Renal cortex interstitium (tissue), 11 donors: ENCODE results near the gene RBM33. TPM values are rescaled to one million over a fixed set of nuclear protein-coding genes. Genes with fewer than 3 reads are reported as not detected.

Experiments used
- DNase-seq, 11 donors: peaks; one replicate each; pipeline ENCODE4 v3.0.0-alpha.2; 2013; ENCODE audit warnings: low read depth in 9 of 11, low spot score in 4 of 11; ENCODE audit errors: extremely low read depth in 1 of 11
- polyA plus RNA-seq, 3 donors: library from polyadenylated mRNA; unstranded; fragments of 120-200 nt; gene quantifications; one replicate each; pipeline ENCODE4 v1.2.1, GENCODE V29; 2013; ENCODE audit not compliant: insufficient read length in 3 of 3

The RBM33 gene
- polyA plus RNA-seq, 3 donors, result 31.6 to 45.8 (median 37.7) TPM

DNA sequence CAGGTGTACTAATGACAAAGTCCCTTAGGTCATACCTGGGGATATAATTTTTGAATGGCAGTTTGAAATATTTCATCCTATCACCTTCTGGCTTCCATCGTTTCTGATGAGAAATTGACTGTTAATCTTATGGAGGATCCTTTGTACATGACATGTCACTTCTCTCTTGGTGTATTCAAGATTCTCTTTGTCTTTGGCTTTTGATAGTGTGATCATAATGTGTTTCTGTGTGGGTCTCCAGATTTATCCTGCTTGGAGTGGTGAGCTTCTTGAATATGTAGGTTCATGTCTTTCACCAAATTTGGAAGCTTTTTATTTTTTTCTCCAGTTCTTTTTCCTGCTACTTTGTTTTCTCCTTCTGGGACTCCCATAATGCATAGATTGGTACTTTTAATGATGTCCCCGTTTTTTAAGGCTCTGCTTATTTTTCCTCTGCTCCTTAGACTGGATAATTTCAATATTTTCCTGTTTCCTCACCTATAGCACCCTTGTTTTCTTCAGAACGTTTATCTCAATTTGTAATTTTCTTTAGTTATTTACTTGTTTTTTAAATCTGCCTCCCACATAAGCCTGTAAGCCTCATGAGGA is 4.4 kb downstream of the RBM33 start:
- peak in 1 of 11 donors; percentile 1 for DNase-seq

- no peak for DNase-seq
Observed at GRCh38 chr7:155649588-155649987, 5.1 kb downstream of the RBM33 start.

GRCh38 chr7:155652156-155653114 is 8.0 kb downstream of the RBM33 start:
- DNase-seq, result no peak

- DNase-seq, result no peak
Observed at GRCh38 chr7:155653803-155654202, 9.3 kb downstream of the RBM33 start.

- no peak for DNase-seq
Observed at GRCh38 chr7:155656891-155657290, 12.4 kb downstream of the RBM33 start.

DNA sequence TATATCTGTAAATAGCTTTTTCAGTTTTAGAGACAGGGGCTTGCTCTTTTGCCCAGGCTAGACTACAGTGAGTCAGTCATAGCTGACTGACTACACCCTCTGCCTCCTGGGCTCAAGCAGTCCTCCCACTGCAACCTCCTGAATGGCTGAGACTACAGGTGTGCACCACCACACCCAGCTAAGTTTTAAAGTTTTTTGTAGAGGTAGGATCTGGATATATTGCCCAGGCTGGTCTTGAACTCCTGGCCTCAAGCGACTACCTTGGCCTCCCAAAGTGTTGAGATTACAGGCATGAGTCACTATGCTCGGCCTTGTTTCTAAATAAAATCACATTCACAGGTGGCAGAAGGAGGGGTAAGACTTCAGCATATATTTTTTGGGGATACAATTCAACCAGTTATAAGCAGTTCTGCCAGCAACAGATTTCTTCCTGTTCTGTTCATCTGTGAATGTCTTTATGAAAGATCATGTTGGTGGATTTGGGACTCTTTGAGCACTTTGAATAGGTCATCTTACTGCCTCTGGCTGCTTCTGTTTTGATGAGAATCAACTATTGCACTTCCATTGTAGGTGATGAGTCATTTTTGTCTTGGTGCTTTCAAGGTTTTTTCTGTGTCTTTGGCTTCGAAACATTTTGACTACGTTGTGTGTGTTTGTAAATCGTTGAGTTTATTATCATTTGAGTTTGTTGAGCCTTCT is 15.7 kb downstream of the RBM33 start:
- DNase-seq, result no peak

GRCh38 chr7:155660758-155661093 is 16.3 kb downstream of the RBM33 start:
- no peak for DNase-seq

- no peak for DNase-seq
Observed at GRCh38 chr7:155662343-155663043, 18.0 kb downstream of the RBM33 start.

DNA sequence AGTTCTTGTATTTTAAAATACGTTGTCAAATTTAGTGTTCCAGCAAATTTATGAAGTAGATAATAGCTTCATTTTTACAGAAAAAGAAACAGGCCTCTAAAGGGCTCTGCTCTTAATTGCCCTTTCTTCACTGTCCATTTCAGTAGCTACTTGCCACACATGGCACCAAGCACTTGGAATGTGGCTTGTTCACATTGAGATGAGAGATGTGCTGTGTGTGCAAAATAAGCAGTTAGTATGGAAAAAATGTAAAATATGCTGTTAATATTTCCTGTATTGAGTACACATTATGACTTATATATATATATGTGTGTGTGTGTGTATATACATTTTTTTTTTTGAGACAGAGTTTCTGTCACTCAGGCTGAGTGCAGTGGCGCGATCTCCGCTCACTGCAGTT is 19.5 kb downstream of the RBM33 start:
- DNase-seq, result no peak

DNA sequence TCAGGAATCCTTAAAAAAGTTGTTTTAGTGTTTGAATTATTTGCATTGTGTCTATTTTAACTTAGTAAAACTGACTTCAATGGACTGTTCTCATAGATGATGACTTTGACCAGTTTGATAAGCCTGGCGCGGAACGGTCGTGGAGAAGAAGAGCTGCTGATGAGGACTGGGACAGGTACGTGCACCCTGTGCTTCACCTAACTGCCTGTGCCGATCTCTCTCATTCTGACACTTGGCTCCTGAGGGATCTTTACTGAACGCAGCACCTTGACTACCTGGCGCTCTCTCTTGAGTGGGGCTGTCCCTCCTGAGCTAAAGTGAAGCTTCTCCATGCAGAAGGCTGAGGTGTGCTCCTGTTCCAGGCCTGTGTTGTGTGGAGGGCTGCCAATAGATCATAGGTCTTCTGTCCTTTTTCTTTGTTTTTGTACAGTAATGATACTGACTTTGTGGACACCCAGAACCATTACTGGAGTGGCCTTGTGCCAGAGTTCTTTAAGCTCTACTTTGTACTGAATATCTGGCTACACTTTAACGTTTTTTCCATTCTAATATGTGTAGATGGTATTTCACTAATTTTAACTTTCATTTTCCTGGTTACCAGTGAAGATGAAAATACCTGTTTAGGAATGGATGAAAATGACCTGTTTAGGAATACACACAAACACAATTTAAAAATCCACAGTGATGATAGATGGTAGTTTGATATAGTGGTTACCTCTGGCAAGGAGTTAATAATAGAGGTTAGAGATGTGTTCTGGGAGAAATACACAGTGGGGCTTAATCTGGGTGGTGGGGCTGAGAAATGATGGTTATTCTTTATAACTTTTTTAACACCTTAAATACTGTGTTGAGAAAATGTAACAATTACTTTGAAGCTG is 20.9 kb downstream of the RBM33 start:
- DNase-seq, result no peak

DNA sequence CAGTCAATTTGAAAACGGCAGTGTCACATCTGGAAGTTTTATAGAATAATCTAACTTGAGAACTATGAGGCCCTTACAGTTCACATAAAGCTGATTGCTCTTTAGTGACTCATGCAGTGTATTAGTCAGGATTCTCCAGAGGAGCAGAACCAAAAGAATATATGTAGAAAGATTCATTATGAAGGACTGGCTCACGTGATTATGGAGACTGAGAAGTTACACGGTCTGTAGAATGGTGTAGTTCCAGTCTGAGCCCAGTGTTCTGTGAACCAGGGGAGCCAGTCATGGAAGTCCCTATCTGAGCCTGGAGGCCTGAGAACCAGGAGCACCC is 21.5 kb downstream of the RBM33 start:
- DNase-seq, result no peak

GRCh38 chr7:155667241-155667829 is 22.9 kb downstream of the RBM33 start:
- no peak for DNase-seq

DNA sequence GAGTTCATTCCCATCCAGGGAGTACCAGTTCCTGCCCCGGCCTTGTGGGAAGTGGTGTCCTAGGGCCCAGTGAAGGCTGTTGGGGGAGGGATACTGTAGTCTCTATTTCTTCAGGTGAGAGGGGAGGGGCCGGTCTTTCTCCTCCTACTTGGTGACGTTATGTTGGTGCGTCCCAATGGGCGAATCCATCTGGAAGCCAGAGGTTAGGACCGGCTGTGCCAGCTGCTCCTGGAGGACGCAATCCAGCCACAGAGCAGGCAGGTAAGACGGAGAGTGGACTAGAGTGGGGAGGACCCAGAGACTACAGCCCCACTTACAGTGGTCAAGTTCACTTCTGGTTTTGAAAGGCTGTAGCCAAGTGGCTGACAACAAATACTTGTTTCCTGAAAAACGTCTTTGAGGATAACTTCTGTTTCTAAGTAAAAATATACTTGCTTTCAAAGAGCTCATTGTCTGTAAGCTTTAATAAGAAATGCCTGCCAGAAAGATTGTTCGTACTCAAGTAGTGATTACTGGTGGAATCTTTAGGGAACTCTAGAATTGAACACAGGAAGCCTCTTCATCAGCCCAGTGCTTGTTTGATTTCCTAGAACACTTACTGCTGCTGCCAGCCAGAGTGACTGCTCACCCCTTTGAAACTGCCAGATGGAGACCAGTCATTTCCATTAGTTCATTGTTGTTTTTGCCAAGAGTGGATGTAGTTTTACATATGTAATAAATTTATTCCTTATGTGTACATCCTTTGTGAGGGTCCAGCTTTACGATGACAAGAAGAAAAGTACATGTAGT is 25.4 kb downstream of the RBM33 start:
- DNase-seq, result no peak

DNA sequence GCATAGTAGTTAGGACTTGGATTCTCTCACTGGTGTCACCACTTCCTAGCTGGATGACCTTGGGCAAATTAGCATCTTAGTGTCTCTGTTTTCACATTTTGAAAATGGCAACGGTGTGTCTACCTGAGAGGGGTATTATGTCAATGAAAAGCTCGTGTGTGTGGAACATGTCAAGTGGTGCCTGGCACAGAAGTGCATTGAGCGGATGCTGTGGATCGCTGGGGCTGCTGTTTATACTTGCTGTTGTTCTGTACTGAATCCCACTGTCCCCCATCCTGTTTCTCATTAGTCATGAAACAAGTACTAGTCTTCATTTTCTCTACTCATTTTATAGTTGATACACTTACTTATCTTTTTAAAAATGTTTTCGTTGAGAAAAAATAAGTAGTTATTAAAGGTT is 26.1 kb downstream of the RBM33 start:
- no peak for DNase-seq

DNA sequence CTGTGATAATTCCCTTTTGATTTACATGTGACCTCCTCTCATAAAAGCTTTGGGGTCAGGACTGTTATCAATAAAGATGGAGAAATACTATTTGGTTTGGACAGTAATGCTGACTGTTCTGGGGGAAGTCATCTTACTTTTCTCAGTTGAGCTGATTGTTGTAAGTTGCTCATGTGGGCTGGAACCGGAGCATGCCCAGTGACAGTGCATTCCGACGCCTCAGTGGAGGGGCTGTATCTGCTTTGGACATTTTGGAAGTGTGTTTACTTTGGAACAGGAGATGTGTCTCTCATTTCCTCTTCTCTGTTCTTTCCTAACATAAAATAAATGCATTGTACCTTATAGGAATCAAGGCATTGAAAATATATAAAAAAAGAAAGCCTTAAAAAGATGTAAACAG is 30.1 kb downstream of the RBM33 start:
- peak in 3 of 11 donors; percentile 5 to 18 (median 12) for DNase-seq

DNA sequence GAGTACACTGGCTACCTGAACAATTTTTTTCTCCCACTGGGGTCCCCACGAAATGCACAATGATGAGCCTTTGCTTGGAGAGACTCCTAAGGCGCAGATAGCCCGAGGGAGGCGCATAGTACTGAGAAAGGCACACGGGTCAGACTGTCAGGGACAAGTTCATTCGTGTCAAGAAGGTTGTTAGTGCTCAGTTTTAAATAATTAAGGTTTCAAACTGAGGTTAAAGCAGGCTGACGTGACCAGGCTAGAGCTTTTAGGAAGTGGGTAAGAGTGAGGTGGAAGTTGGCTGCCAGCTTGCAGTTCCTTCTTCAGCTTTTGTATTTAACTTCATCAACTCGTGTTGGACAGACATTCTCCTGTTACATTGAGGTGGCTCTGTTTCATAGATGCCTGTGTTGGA is 31.6 kb downstream of the RBM33 start:
- no peak for DNase-seq

- no peak for DNase-seq
Observed at GRCh38 chr7:155677688-155678087, 33.2 kb downstream of the RBM33 start.

DNA sequence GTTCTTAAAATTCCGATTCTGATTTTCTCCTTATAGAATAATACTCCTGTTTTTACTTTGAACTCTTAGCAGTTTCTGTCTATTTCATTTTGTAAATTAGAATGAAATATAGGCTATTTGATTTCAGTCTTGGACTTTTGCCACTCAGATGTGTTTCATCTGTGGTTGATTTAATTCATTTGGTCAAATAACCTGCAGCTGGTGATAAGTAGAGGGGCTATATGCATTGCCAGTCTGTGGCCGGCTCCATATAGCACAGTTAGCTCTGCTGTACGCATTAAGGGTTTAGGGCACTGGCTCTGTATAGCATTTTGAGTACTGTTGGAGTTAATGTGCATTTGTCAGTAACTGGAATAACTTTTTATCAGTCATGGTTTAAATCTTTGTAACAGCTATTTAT is 35.7 kb downstream of the RBM33 start:
- DNase-seq, result no peak
